Mesodermal cell (in vitro differentiated cells): ENCODE data around the gene EEF1A2.

Experiments
- H3K27ac ChIP-seq: 2 replicates; pipeline ENCODE4 v1.7.0; 2013; ENCODE audit warnings: mild to moderate bottlenecking, low read depth, low read length, moderate library complexity; ENCODE audit not compliant: severe bottlenecking
- H3K36me3 ChIP-seq: 2 replicates; pipeline ENCODE4 v1.7.1; 2013; ENCODE audit warnings: mild to moderate bottlenecking, low read length, moderate library complexity; ENCODE audit not compliant: control insufficient read depth, insufficient read depth
- H3K4me1 ChIP-seq: one replicate; pipeline ENCODE4 v1.7.1; 2013; ENCODE audit warnings: mild to moderate bottlenecking, low read length; ENCODE audit not compliant: insufficient read depth, control insufficient read depth, poor library complexity, severe bottlenecking
- H3K4me3 ChIP-seq: 2 replicates; pipeline ENCODE4 v1.7.0; 2013; ENCODE audit warnings: low read length, control low read depth, mild to moderate bottlenecking; ENCODE audit not compliant: insufficient read depth, poor library complexity, severe bottlenecking; ENCODE audit errors: extremely low read depth
- H3K9me3 ChIP-seq: 2 replicates; pipeline ENCODE4 v1.7.1; 2013; ENCODE audit warnings: mild to moderate bottlenecking, low read length, moderate library complexity; ENCODE audit not compliant: control insufficient read depth
- WGBS, 2 experiments: methylation state at CpG; one replicate each; pipeline ENCODE4 v1.1.5; 2013; ENCODE audit warnings: missing lambda C conversion rate in 2 of 2; ENCODE audit not compliant: insufficient coverage in 2 of 2; 5-methylcytosine and 5-hydroxymethylcytosine counted together

Gene EEF1A2

DNA sequence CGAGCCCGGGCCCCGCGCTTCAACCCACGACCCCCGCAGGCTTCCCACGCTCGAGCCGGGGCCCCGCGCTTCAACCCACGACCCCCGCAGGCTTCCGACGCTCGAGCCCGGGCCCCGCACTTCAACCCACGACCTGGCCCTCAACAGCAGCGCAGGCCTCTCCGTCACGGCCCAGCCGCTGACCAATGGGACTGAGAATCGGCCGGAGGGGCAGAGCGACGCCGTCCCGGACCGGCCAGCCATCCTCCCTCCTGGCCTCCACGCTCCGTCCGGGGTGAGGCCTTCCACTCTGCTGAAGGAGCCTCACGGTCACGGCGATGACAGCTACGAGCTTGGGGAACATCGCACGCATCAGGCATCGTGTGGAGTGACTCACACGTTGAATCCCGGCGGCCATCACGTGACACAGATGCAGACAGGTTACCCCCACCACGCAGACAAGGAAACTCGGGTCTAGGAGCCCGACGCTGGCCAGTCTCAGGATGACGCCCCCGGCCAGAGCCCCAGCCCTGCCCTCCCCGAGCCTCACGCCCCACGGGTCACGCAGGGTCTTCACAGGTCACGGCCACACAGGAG, 32.5 kb downstream of the EEF1A2 start:
- Histone ChIP-seq H3K9me3 (no peaks in the 10 kb centered on the region), H3K27ac (no peak overlapping the region), H3K36me3 (no peaks in the 10 kb centered on the region), H3K4me3 (no peak overlapping the region), H3K4me1 (peaks cover 12% of the 10 kb centered on the region)
- WGBS, 2 experiments: 92 to 95% methylated on average over 48 to 55 of the region's 55 CpGs

DNA sequence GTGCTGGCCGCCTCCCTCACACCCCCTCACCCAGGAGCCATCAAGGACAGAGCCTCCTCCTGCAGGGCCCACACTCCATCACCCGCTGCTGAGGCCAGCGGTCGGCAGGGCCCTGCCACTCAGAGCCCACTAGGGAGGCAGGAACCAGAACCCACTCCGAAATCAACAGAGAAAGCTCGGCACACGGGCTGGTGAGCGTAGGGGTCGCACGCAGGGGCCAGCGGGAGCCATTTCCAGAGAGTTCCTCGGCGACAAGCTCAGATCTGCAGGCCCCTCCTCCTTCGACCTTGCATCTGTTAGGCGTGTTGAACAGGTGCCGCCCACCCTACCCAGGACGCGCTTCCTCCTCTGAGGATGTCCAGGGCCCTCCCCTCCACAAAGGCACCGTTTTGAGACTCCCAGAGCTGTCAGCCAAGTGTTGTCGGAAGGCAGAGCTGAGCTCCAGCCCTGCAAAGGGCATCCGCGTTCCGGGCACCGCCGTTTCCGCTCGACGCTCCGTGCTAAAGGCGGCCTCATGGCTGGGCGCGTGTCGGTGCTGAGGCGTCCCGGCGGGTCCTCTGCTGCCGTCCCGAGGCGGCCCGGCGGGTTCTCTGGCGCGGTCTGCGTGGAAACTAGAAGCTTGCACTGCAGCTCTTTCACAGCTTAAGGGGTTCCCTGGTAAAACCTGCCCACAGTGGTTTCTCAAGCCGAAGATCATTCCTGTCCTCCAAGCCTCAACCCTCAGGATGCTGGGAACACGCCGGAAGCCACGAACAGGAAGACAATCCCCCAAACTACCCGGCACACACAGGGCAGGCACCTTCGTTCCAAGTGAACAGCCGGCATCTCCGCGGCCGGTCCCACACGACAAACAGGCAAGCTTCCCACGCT, 33.3 kb downstream of the EEF1A2 start:
- no peaks in the 10 kb centered on the region for H3K36me3 ChIP-seq

DNA sequence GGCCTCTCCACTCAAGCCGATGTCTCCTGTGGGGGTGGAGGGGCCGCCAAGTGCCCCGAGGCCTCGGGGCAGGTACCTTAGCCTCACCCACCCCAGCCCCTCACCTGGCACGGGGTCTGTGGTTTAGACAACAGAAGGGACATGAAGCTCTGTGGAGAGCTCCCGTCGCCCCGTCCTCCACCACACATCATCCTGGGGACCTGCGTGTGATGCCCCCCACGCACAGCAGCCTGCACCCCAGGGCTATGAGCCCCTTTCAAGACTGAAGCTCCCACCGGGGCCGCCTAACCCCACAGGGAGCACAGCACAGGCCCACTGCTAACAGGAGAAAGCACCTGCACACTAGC, 34.6 kb downstream of the EEF1A2 start:
- H3K27ac ChIP-seq: no peak overlapping the region
- H3K4me1 ChIP-seq: peaks cover 8% of the 10 kb centered on the region
- WGBS, 2 experiments: 79 to 82% methylated on average over 8 to 9 of the region's 12 CpGs
- H3K4me3 ChIP-seq: no peak overlapping the region
- H3K36me3 ChIP-seq: no peaks in the 10 kb centered on the region
- no peaks in the 10 kb centered on the region for H3K9me3 ChIP-seq

More for the DNA sequence above, 33.3 kb downstream of the EEF1A2 start:
- H3K9me3 ChIP-seq: no peaks in the 10 kb centered on the region
- H3K27ac ChIP-seq: no peak overlapping the region
- WGBS, 2 experiments: 88 to 91% methylated on average over 53 to 56 of the region's 56 CpGs
- no peak overlapping the region for H3K4me3 ChIP-seq
- peaks cover 8% of the 10 kb centered on the region for H3K4me1 ChIP-seq

DNA sequence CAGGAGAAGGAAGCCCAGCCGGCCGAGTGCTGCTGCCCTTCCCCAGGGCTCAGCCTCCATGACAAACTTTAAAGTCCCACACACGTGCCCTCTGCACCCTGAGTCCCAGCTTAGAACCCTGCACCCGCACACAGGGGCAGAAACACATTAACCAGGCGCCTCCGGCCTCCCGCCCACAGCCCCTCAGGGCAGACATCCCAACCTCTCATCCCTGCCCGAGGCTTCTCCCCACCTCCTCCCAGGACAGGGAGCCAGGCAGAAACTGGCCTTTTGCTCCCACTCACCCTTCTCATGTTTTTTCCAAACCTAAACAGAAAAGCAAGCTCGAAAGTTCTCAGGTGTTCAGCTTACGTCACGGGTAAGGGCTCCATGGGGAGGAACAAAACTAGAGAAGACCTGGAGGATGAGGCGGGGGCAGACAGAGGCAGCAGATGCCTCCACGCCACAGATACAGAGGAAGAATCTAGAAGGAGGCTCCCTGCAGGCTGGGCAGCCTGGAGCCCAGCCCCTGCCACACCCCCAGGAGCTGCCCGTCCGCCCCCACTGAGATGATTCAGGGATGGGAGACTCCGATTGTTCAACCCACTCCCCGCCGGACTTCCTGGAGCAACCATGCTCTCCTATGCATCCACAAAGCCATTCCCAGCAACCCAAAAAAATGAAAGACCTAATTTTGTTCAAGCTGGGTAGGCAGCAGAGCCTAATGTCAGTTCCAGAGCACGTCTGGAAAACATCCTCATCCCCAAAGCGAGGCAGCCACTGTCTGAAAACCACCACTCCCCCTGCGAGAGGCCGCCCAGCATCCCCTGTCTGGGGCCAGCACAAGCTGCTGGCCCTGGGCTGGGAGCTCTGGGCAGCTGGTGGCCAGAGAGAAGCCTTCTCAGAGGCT, 35.2 kb downstream of the EEF1A2 start:
- H3K9me3 ChIP-seq: no peaks in the 10 kb centered on the region
- no peaks in the 10 kb centered on the region for H3K36me3 ChIP-seq
- H3K4me1 ChIP-seq: peaks cover 8% of the 10 kb centered on the region
- no peak overlapping the region for H3K27ac ChIP-seq
- WGBS, 2 experiments: 75 to 79% methylated on average over 14 to 19 of the region's 22 CpGs
- no peak overlapping the region for H3K4me3 ChIP-seq

DNA sequence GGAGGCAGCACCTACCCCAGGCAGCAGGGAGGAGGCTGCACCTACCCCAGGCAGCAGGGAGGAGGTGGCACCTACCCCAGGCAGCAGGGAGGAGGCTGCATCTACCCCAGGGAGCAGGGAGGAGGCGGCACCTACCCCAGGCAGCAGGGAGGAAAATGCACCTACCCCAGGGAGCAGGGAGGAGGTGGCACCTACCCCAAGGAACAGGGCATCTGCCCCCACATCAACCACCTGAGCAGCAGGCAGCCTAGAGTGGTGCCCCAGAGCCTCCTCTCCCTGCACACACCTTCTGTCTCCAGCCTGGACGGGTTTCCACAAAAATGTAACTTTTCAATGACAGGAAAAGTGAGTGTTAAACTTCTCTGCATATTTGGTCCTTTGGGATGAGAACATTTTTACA, 36.6 kb downstream of the EEF1A2 start:
- H3K9me3 ChIP-seq: no peaks in the 10 kb centered on the region
- WGBS, 2 experiments: 86% methylated on average over 1 of the region's 2 CpGs; no CpG with 5 or more reads in 1 of the 2 experiments
- H3K36me3 ChIP-seq: no peaks in the 10 kb centered on the region
- H3K4me1 ChIP-seq: peaks cover 8% of the 10 kb centered on the region
- H3K27ac ChIP-seq: no peak overlapping the region
- no peak overlapping the region for H3K4me3 ChIP-seq

DNA sequence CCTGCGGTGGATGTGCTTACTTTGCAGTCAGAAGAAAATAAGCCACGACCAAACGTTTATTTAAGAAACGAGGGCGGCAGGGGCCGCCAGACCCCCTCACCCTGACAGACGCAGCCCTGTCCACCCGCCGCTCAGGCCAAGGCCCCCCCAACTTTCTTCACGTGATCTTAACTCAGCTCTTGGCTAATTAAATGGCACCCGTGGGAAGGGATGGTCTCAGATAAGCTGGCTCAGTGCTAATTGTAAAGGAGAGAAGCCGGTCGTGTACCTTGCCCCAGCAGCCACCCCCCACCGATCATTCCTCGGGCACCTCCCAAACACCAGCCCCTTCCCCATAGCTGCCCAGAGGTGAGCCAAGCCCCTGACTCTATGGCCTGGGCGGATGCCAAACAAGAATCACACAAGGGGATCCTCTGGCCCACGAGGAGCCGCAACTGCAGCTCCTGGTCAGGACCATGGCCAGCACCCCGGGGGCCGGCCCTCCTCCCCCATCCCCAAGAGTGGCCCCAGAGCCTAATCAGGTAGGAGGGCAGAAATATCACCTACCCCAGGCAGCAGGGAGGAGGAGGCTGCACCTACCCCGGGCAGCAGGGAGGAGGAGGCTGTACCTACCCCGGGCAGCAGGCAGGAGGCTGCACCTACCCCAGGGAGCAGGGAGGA, 37.6 kb downstream of the EEF1A2 start:
- 65 to 69% methylated on average over 12 to 13 of the region's 22 CpGs for WGBS, 2 experiments
- Histone ChIP-seq H3K4me1 (peaks cover 8% of the 10 kb centered on the region), H3K9me3 (no peaks in the 10 kb centered on the region), H3K36me3 (no peaks in the 10 kb centered on the region), H3K27ac (no peak overlapping the region), H3K4me3 (no peak overlapping the region)

DNA sequence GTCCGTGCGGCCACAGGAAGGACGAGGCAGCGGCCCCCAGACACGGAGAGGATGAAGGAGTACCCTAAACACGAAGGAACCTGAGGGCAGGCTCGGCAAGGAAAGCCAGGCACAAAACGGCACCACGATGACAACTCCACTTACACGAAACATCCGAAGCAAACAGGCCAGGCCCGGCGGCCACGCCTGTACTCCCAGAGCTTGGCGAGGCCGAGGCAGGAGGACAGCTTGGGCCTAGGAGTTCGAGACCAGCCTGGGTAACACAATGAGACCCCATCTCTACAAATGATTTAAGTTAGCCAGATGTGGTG, 39.9 kb downstream of the EEF1A2 start:
- Histone ChIP-seq H3K4me1 (peaks cover 16% of the 10 kb centered on the region), H3K9me3 (no peaks in the 10 kb centered on the region)
- 89 to 94% methylated on average over 16 to 17 of the region's 17 CpGs for WGBS, 2 experiments

DNA sequence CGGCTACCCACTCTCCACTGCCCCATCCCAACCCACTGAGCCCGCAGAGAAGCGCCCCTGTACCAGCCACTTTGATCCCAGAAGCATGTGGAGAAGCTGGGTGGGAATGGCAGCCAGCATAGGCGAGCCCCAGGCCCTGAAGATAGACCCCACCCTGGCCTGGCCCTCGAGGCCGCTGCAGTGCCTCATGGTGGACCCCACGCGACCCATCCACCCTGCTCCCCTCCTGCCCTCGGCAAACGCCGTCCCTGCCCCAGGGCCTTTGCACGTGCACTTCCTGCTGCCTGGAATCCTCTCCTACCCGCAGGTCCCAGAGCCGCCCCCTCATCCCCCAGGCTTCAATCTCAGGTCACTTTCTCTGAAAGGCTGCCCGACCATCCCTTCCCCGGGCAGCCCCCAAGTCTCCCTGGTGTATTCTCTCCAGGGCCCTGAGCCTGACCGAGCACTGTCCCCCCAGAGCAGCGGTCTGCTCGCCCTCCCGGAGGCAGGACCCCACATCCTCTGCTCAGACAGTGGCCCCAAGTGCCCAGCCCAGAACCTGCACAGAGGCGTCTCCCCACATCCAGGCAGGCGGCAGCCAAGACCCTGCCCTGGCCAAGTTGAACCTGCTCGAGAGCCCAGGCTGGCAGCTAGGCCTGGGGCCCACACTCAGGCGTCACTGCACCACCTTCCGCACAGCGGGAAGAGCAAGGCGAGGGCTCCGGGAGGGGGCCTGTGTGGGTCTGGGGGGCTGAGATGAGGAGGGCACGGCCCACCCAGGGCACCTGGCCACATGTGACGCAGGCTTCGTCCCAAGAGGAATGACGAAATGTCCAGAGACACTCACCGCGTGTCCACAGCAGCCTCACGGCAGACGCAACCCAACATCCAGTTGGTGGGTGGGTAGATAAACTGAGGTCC, 40.5 kb downstream of the EEF1A2 start:
- Histone ChIP-seq H3K27ac (no peak overlapping the region), H3K9me3 (no peaks in the 10 kb centered on the region), H3K36me3 (no peaks in the 10 kb centered on the region), H3K4me3 (no peak overlapping the region), H3K4me1 (peaks cover 16% of the 10 kb centered on the region)
- WGBS, 2 experiments: 94 to 96% methylated on average over 31 to 34 of the region's 36 CpGs

More for the DNA sequence above, 39.9 kb downstream of the EEF1A2 start:
- Histone ChIP-seq H3K27ac (no peak overlapping the region), H3K4me3 (no peak overlapping the region), H3K36me3 (no peaks in the 10 kb centered on the region)

DNA sequence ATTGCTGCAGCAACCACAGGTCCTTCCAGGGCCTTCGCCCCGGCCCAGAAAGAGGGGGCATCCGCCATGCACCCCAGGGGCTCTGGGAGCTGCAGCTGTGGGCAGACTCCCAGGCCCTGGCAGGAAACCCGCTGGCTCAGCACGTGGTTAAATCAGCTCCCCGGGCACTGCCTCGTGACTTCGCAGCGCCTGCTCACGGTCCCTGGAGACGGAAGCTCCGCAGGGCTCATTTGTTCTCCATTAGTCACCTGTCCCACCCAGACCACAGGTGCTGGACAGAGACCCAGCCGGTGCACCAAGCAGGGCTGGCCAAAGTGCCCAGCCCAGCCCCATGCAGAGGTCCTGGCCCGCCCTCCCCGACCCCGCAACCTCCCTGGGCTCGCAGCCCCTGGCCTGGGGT, 41.1 kb downstream of the EEF1A2 start:
- no peak overlapping the region for H3K27ac ChIP-seq
- peaks cover 16% of the 10 kb centered on the region for H3K4me1 ChIP-seq
- no peaks in the 10 kb centered on the region for H3K9me3 ChIP-seq
- WGBS, 2 experiments: 85 to 93% methylated on average over 8 to 17 of the region's 17 CpGs
- no peak overlapping the region for H3K4me3 ChIP-seq
- H3K36me3 ChIP-seq: no peaks in the 10 kb centered on the region
